DND-41 (cell line): ENCODE measurements around the gene EPHB6.

Experiments used
- ATAC-seq: fragments of 200-7000 bp; cut with Tn5 transposase; 3 replicates; pipeline ENCODE4 v1.9.1; 2021; ENCODE audit warnings: low read depth; ENCODE audit not compliant: insufficient read depth
- DNase-seq: peaks from one replicate; pipeline ENCODE4 v3.0.0-alpha.2; 2020
- H2AFZ ChIP-seq: 2 replicates; pipeline ENCODE4 v1.6.0; 2012; ENCODE audit warnings: low read depth, low read length
- H3K27ac ChIP-seq: 2 replicates; pipeline ENCODE4 v1.5.1; 2012; ENCODE audit warnings: low read length, inconsistent platforms
- H3K27me3 ChIP-seq: fragments of 200-600 bp; sonication (generic); 2 replicates; pipeline ENCODE4 v1.6.0; 2012; ENCODE audit warnings: low read length, mild to moderate bottlenecking, inconsistent platforms; ENCODE audit not compliant: insufficient read depth, poor library complexity
- H3K36me3 ChIP-seq: 2 replicates; pipeline ENCODE4 v1.5.1; 2012; ENCODE audit warnings: low read length, inconsistent platforms; ENCODE audit not compliant: insufficient read depth
- H3K4me1 ChIP-seq: 2 replicates; pipeline ENCODE4 v1.5.1; 2012; ENCODE audit warnings: mild to moderate bottlenecking, low read length; ENCODE audit not compliant: insufficient read depth
- H3K4me2 ChIP-seq: 2 replicates; pipeline ENCODE4 v1.6.0; 2012; ENCODE audit warnings: mild to moderate bottlenecking, moderate library complexity, low read length, inconsistent platforms; ENCODE audit not compliant: insufficient read depth
- H3K4me3 ChIP-seq, 2 experiments: fragments of 200-600 bp in 1 of 2; shearing (Covaris generic) in 1 of 2; 2 replicates each; pipeline ENCODE4 v1.5.1; 2012 to 2016; ENCODE audit warnings: inconsistent platforms in 2 of 2, low read length in 2 of 2, mild to moderate bottlenecking in 2 of 2, low read depth in 1 of 2, moderate library complexity in 1 of 2
- H3K79me2 ChIP-seq: 2 replicates; pipeline ENCODE4 v1.6.0; 2012; ENCODE audit warnings: low read length, inconsistent platforms; ENCODE audit not compliant: insufficient read depth
- H3K9ac ChIP-seq: 2 replicates; pipeline ENCODE4 v1.6.0; 2012; ENCODE audit warnings: low read depth, mild to moderate bottlenecking, inconsistent platforms, low read length, moderate library complexity
- H3K9me3 ChIP-seq: 2 replicates; pipeline ENCODE4 v1.5.1; 2012; ENCODE audit warnings: low read length, moderate library complexity, mild to moderate bottlenecking, inconsistent platforms; ENCODE audit not compliant: insufficient read depth, severe bottlenecking
- H4K20me1 ChIP-seq: 2 replicates; pipeline ENCODE4 v1.6.0; 2012; ENCODE audit warnings: low read length; ENCODE audit not compliant: insufficient read depth
- CTCF ChIP-seq: IDR thresholded peaks from 2 replicates; pipeline ENCODE4 v1.5.1; 2012; ENCODE audit warnings: borderline replicate concordance, low read length, moderate library complexity, mild to moderate bottlenecking; ENCODE audit not compliant: poor library complexity, severe bottlenecking; ENCODE audit errors: extremely low read depth
- EZH2 ChIP-seq: IDR thresholded peaks from 3 replicates; pipeline ENCODE4 v1.6.1; 2012; ENCODE audit warnings: borderline replicate concordance, low read depth, mild to moderate bottlenecking, moderate library complexity, low read length, inconsistent platforms; ENCODE audit not compliant: severe bottlenecking

Gene EPHB6

DNA sequence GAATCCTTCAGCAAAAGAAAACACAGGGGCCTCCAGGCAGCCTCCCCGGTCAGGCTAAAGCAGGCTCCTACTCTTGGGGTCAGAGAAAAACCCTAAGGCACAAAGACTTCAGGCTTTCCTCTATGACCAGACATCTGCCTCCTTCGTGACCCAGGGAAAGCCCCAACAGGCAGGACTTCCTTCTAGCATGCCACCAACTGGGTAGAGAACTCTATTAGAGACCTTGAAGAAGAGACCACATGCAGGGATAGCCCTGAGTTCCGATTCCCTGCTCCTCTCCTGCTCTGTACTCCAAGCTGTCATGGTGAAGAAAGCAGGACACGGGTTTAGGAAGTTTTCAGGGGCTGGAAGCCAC is 29.4 kb downstream of the EPHB6 start:
- H2AFZ ChIP-seq = no peak overlapping the region
- H3K79me2 ChIP-seq = no peaks in the 10 kb centered on the region
- no peak overlapping the region for H3K27ac ChIP-seq
- DNase-seq (no peak), ATAC-seq (no peak)
- H3K4me3 ChIP-seq = no peak overlapping the region
- H4K20me1 ChIP-seq = no peaks in the 10 kb centered on the region
- H3K36me3 ChIP-seq = no peaks in the 10 kb centered on the region
- no peak overlapping the region for H3K9ac ChIP-seq
- TF ChIP-seq CTCF (no peak), EZH2 (no peak)
- H3K4me1 ChIP-seq = no peaks in the 10 kb centered on the region
- H3K27me3 ChIP-seq = no peaks in the 10 kb centered on the region
- H3K9me3 ChIP-seq = no peaks in the 10 kb centered on the region
- H3K4me2 ChIP-seq = no peak overlapping the region

DNA sequence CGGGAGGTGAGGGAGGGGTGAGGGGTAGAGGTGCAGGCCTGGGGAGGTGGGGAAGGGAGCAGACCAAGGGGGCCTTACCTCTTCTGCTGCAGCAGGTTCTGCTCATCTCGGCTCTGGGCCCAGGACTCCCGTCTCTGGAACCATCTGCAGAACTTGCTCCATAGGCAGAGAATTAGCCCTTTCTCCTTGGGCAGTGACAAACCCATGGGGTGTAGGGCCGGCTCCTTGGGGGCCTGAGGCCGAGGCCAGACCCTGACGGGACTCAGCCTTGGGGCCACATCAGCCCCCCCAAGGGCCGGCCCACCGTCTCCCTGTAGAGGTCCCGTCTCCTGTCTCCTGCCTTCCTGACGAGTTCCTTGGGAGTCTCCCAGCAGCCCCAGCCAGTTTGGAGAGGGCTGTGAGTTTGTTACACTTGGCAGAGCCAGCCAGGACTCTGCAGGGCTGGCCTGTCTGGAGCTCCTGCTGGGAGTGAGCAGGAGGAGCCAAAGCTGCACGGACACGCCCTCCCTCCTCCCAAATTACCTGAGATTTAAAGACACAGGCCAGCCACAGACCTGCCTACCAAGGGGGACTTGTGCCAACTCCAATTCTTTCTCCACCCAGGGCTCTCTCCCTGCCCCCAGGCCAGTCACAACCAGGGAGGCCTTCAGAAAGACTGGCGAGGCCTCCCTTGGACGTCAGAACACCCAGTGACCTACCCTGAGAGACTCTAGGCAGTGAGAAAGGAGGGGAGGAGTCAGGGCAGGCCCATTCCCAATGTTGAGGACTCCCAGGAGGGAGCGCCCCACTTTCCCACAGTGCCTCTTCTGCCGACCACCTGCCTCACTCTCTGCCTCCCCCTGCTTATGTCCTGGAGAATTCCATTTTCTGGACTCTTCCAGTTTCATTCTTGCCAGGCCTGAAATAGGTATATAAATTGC is 30.7 kb downstream of the EPHB6 start, which contains the start of gene TRPV6:
Gene TRPV6, minus strand, starts transcription at position 435 of the 920 bp plus-strand sequence.
- H2AFZ ChIP-seq = no peak within 1 kb of the TSS
- H3K9me3 ChIP-seq = no peaks in the 10 kb centered on the region
- DNase-seq (no peak), ATAC-seq (no peak)
- H3K4me3 ChIP-seq = no peak within 1 kb of the TSS
- no peaks in the 10 kb centered on the region; the same call in 1 of the 2 replicates for H4K20me1 ChIP-seq
- H3K9ac ChIP-seq = no peak within 1 kb of the TSS
- no peaks in the 10 kb centered on the region for H3K36me3 ChIP-seq
- H3K27me3 ChIP-seq = no peaks in the 10 kb centered on the region
- no peak within 1 kb of the TSS for H3K4me2 ChIP-seq
- no peaks in the 10 kb centered on the region for H3K79me2 ChIP-seq
- TF ChIP-seq EZH2 (no peak), CTCF (no peak)
- H3K4me1 ChIP-seq = no peaks in the 10 kb centered on the region
- no peak within 1 kb of the TSS for H3K27ac ChIP-seq

DNA sequence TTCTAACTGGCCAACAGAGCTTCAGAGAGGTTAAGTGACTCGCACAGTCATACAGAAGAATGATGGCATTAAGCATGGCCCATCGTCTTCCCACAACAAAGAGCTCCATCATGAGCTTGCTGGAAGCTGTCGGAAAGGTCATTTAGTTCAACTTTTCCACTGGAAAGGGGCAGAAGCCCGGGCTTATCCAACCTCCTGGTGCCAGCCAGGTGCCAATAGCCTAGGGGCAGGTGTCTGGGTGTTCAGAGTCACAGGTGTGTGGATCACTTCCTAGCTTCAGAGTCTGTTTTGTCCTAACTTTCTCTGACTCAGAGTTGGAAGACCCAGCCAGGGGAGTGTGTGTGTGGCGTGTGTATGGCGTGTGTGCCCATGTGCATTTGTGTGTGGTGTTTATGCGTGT is 32.0 kb downstream of the EPHB6 start:
- Histone ChIP-seq H2AFZ (no peak overlapping the region), H4K20me1 (no peaks in the 10 kb centered on the region; the same call in 1 of the 2 replicates), H3K36me3 (no peaks in the 10 kb centered on the region), H3K4me1 (no peaks in the 10 kb centered on the region), H3K9me3 (no peaks in the 10 kb centered on the region), H3K27me3 (no peaks in the 10 kb centered on the region), H3K9ac (no peak overlapping the region), H3K4me3 (no peak overlapping the region), H3K79me2 (no peaks in the 10 kb centered on the region), H3K27ac (no peak overlapping the region), H3K4me2 (no peak overlapping the region)
- ATAC-seq = no peak
- no peak for DNase-seq
- TF ChIP-seq CTCF (no peak), EZH2 (no peak)
